ENCODE data around the gene LENG8. TPM values are rescaled to one million over a fixed set of nuclear protein-coding genes. Genes with fewer than 3 reads are reported as not detected.

Gene LENG8
- total and polyA plus RNA-seq, 2 of the 13 experiments (the other 11 are each of a cell fraction or from before 2014, with no cell fraction given), result 14.3 to 41.9 TPM

- in situ Hi-C loops (cut with HindIII; ENCODE audit: extremely low pct_ligation_motif_present, low pct_unique_long_range_greater_than_20kb), result no loop called here
- Histone ChIP-seq H3K4me3 (replicated peaks in 1 of 3; ENCODE audit: insufficient read depth in 1 of 3, low read depth in 2 of 3, low read length in 3 of 3) (no peak overlapping the region), H3K4me1 (ENCODE audit: insufficient read depth, low read length) (peaks cover 18% of the 10 kb centered on the region), H3K79me2 (ENCODE audit: insufficient read depth, low read length) (peaks cover 36% of the 10 kb centered on the region), H4K20me1 (ENCODE audit: insufficient read depth, low read length) (peaks cover 39% of the 10 kb centered on the region; the same call in 1 of the 2 replicates), H3K27ac (ENCODE audit: extremely low read length, insufficient read depth, low read length) (no peak overlapping the region), H3K9me3 (ENCODE audit: low read length) (no peaks in the 10 kb centered on the region), H3K36me3 (replicated peaks in 1 of 2; ENCODE audit: control insufficient read depth in 1 of 2, insufficient read depth in 2 of 2, low read length in 2 of 2) (peaks cover 48 to 81% of the 10 kb centered on the region in 2 experiments), H2AFZ (ENCODE audit: low read length) (no peak overlapping the region), H3K27me3 (ENCODE audit: control insufficient read depth in 1 of 2, insufficient read depth in 2 of 2, low read length in 2 of 2) (no peaks in the 10 kb centered on the region; a peak in 2 of 5 replicates), H3K9ac (ENCODE audit: insufficient read depth, low read depth, low read length) (no peak overlapping the region), H3K4me2 (ENCODE audit: low read depth, low read length) (no peak overlapping the region)
- POLR2A ChIA-PET, result interaction anchor here (2.9 kb wide), 1 partner anchor 9 kb away, joined by 26 read pairs; the partner anchor contains the start of gene LENG9
- TF ChIP-seq ZBTB25 (CRISPR knock-in tag; IDR thresholded peaks at IDR 0.05) (no peak), KDM5A (IDR thresholded peaks at IDR 0.05; ENCODE audit: borderline replicate concordance, low read length) (no peak), HMG20A (CRISPR knock-in tag; IDR thresholded peaks at IDR 0.05; ENCODE audit: borderline replicate concordance) (no peak), NCOA1 (CRISPR knock-in tag; IDR thresholded peaks at IDR 0.05) (no peak), RBFOX2 (IDR thresholded peaks at IDR 0.05; ENCODE audit: low read depth, low read length) (peak; percentile 77), CERS6 (CRISPR knock-in tag; IDR thresholded peaks at IDR 0.05) (no peak), HMGXB3 (CRISPR knock-in tag; IDR thresholded peaks at IDR 0.05; ENCODE audit: borderline replicate concordance) (no peak), POGZ (CRISPR knock-in tag; IDR thresholded peaks at IDR 0.05) (no peak), RARG (CRISPR knock-in tag; IDR thresholded peaks at IDR 0.05; ENCODE audit: low read depth) (no peak), ZNF143 (CRISPR knock-in tag; IDR thresholded peaks at IDR 0.05) (no peak), RXRB (CRISPR knock-in tag; IDR thresholded peaks at IDR 0.05; ENCODE audit: borderline replicate concordance) (no peak), AGO2 (optimal IDR thresholded peaks at IDR 0.05; ENCODE audit: low read depth, low read length) (peak; percentile 82), HMGXB4 (CRISPR knock-in tag; IDR thresholded peaks at IDR 0.05; ENCODE audit: borderline replicate concordance in 1 of 2, low read depth in 1 of 2) (no peak), ZSCAN25 (CRISPR knock-in tag; IDR thresholded peaks at IDR 0.05) (no peak)
- FAIRE-seq (no peak), ATAC-seq (no peak), DNase-seq (ENCODE audit: low spot score) (no peak)
- CTCF ChIA-PET (ENCODE audit: low intra/inter-chr PET ratio, low total read pairs), result no interaction called here
- no TSS peak for BruUV-seq (replicated peaks)
- 95% methylated on average over 23 of the region's 31 CpGs for WGBS (ENCODE audit: low lambda C conversion rate)
- intact Hi-C loops (cut with micrococcal nuclease; ENCODE audit: unreplicated experiment), result no loop called here
Measured at GRCh38 chr19:54453921-54454780, 5.2 kb downstream of the LENG8 start.

Measured in HepG2 (cell line).